ENCODE results near the gene LENG8.

The LENG8 gene

GRCh38 chr19:54420068-54420382 lies 29.0 kb upstream of the LENG8 start:
- H3K4me1 ChIP-seq (ENCODE audit: insufficient read depth, low read length), result no peaks in the 10 kb centered on the region
- H3K36me3 ChIP-seq (ENCODE audit: insufficient read depth, low read length), result no peaks in the 10 kb centered on the region
- TF ChIP-seq CTCF (IDR thresholded peaks at IDR 0.05; ENCODE audit: borderline replicate concordance, extremely low read depth, low read length, poor library complexity, severe bottlenecking), result no peak
- TF ChIP-seq EZH2 (IDR thresholded peaks at IDR 0.05; ENCODE audit: borderline replicate concordance, low read depth, low read length, severe bottlenecking), result no peak
- no peaks in the 10 kb centered on the region for H3K79me2 ChIP-seq (ENCODE audit: insufficient read depth, low read length)
- no peak for ATAC-seq (ENCODE audit: insufficient read depth, low read depth)
- H3K4me2 ChIP-seq (ENCODE audit: insufficient read depth, low read length), result no peak overlapping the region
- H4K20me1 ChIP-seq (ENCODE audit: insufficient read depth, low read length), result 0 out of 2 replicates have a peak, but pooled peaks cover 3% of the 10 kb centered on the region
- no peaks in the 10 kb centered on the region for H3K27me3 ChIP-seq (ENCODE audit: insufficient read depth, low read length, poor library complexity)
- H3K4me3 ChIP-seq (ENCODE audit: low read depth in 1 of 2, low read length in 2 of 2), result no peak overlapping the region
- no peak overlapping the region for H3K27ac ChIP-seq (ENCODE audit: low read length)
- no peak for DNase-seq
- no peak overlapping the region for H3K9ac ChIP-seq (ENCODE audit: low read depth, low read length)
- no peak overlapping the region for H2AFZ ChIP-seq (ENCODE audit: low read depth, low read length)
- H3K9me3 ChIP-seq (ENCODE audit: insufficient read depth, low read length, severe bottlenecking), result no peaks in the 10 kb centered on the region

GRCh38 chr19:54420383-54421168 lies 28.4 kb upstream of the LENG8 start:
- no peak overlapping the region for H3K9ac ChIP-seq (ENCODE audit: low read depth, low read length)
- DNase-seq, result no peak

GRCh38 chr19:54421169-54421516 lies 27.9 kb upstream of the LENG8 start:
- no peak overlapping the region for H2AFZ ChIP-seq (ENCODE audit: low read depth, low read length)
- H3K79me2 ChIP-seq (ENCODE audit: insufficient read depth, low read length), result no peaks in the 10 kb centered on the region
- H3K4me2 ChIP-seq (ENCODE audit: insufficient read depth, low read length), result no peak overlapping the region
- H3K4me1 ChIP-seq (ENCODE audit: insufficient read depth, low read length), result no peaks in the 10 kb centered on the region
- no peak overlapping the region for H3K4me3 ChIP-seq (ENCODE audit: low read depth in 1 of 2, low read length in 2 of 2)
- no peak for DNase-seq
- TF ChIP-seq CTCF (IDR thresholded peaks at IDR 0.05; ENCODE audit: borderline replicate concordance, extremely low read depth, low read length, poor library complexity, severe bottlenecking) (no peak), EZH2 (IDR thresholded peaks at IDR 0.05; ENCODE audit: borderline replicate concordance, low read depth, low read length, severe bottlenecking) (no peak)
- H3K36me3 ChIP-seq (ENCODE audit: insufficient read depth, low read length), result no peaks in the 10 kb centered on the region
- H4K20me1 ChIP-seq (ENCODE audit: insufficient read depth, low read length), result 0 out of 2 replicates have a peak, but pooled peaks cover 3% of the 10 kb centered on the region
- no peak overlapping the region for H3K9ac ChIP-seq (ENCODE audit: low read depth, low read length)
- H3K9me3 ChIP-seq (ENCODE audit: insufficient read depth, low read length, severe bottlenecking), result no peaks in the 10 kb centered on the region
- ATAC-seq (ENCODE audit: insufficient read depth, low read depth), result no peak
- no peaks in the 10 kb centered on the region for H3K27me3 ChIP-seq (ENCODE audit: insufficient read depth, low read length, poor library complexity)
- H3K27ac ChIP-seq (ENCODE audit: low read length), result no peak overlapping the region

More at GRCh38 chr19:54420383-54421168, 28.4 kb upstream of the LENG8 start:
- H3K9me3 ChIP-seq (ENCODE audit: insufficient read depth, low read length, severe bottlenecking), result no peaks in the 10 kb centered on the region
- H4K20me1 ChIP-seq (ENCODE audit: insufficient read depth, low read length), result 0 out of 2 replicates have a peak, but pooled peaks cover 3% of the 10 kb centered on the region
- ATAC-seq (ENCODE audit: insufficient read depth, low read depth), result no peak
- no peaks in the 10 kb centered on the region for H3K79me2 ChIP-seq (ENCODE audit: insufficient read depth, low read length)
- H3K4me2 ChIP-seq (ENCODE audit: insufficient read depth, low read length), result no peak overlapping the region
- H3K27me3 ChIP-seq (ENCODE audit: insufficient read depth, low read length, poor library complexity), result no peaks in the 10 kb centered on the region
- H2AFZ ChIP-seq (ENCODE audit: low read depth, low read length), result no peak overlapping the region
- TF ChIP-seq EZH2 (IDR thresholded peaks at IDR 0.05; ENCODE audit: borderline replicate concordance, low read depth, low read length, severe bottlenecking) (no peak), CTCF (IDR thresholded peaks at IDR 0.05; ENCODE audit: borderline replicate concordance, extremely low read depth, low read length, poor library complexity, severe bottlenecking) (no peak)
- H3K27ac ChIP-seq (ENCODE audit: low read length), result no peak overlapping the region
- no peaks in the 10 kb centered on the region for H3K4me1 ChIP-seq (ENCODE audit: insufficient read depth, low read length)
- H3K36me3 ChIP-seq (ENCODE audit: insufficient read depth, low read length), result no peaks in the 10 kb centered on the region
- no peak overlapping the region for H3K4me3 ChIP-seq (ENCODE audit: low read depth in 1 of 2, low read length in 2 of 2)
